Astrocyte of the cerebellum (primary cell): ENCODE measurements around the gene HM13.
"Not testable (repeated sequence)": the region's sequence is repeated elsewhere in the genome, so short reads cannot be mapped to it uniquely, and the experiment has no call there.

Source experiments
- DNase-seq: peaks from one replicate; pipeline ENCODE4 v3.0.0-alpha.2; 2011; ENCODE audit warnings: low read depth
- H3K4me3 ChIP-seq: 2 replicates; pipeline ENCODE4 v1.5.1; 2011; ENCODE audit warnings: mild to moderate bottlenecking, low read depth, low read length, moderate library complexity
- CTCF ChIP-seq: IDR thresholded peaks from 2 replicates; pipeline ENCODE4 v1.5.1; 2012; ENCODE audit warnings: low read length, low read depth, moderate library complexity, mild to moderate bottlenecking; ENCODE audit errors: missing control alignments
- in situ Hi-C: cut with HindIII; loops from 2 replicates; pipeline ENCODE4 v1.10.0; 2017; ENCODE audit warnings: low sequenced_read_pairs

The HM13 gene

GRCh38 chr20:31542201-31542842 lies 28.1 kb downstream of the HM13 start:
- DNase-seq, result no peak
- TF ChIP-seq CTCF, result no peak
- H3K4me3 ChIP-seq, result no peak overlapping the region
- in situ Hi-C loops, result no loop called here

GRCh38 chr20:31542963-31543362 lies 28.7 kb downstream of the HM13 start:
- H3K4me3 ChIP-seq, result no peak overlapping the region
- no peak for TF ChIP-seq CTCF
- no peak for DNase-seq
- in situ Hi-C loops, result no loop called here

GRCh38 chr20:31543966-31544598 lies 29.8 kb downstream of the HM13 start:
- no peak for TF ChIP-seq CTCF
- no peak overlapping the region for H3K4me3 ChIP-seq
- DNase-seq, result peak; percentile 79
- in situ Hi-C loops, result no loop called here

GRCh38 chr20:31544600-31544999 lies 30.4 kb downstream of the HM13 start:
- TF ChIP-seq CTCF, result no peak
- no peak overlapping the region for H3K4me3 ChIP-seq
- DNase-seq, result no peak
- in situ Hi-C loops, result no loop called here

GRCh38 chr20:31545621-31546040 lies 31.4 kb downstream of the HM13 start:
- DNase-seq, H3K4me3 ChIP-seq, in situ Hi-C loops: not testable (repeated sequence)

- no peak for TF ChIP-seq CTCF
- peak; percentile 72 for DNase-seq
- peak overlapping the region; percentile 36 for H3K4me3 ChIP-seq
- in situ Hi-C loops, result no loop called here
Measured at GRCh38 chr20:31547017-31547675, 32.9 kb downstream of the HM13 start.
